Testis (tissue), 2 donors: ENCODE measurements around the gene GRIN3B.

ENCODE experiments used
- CTCF ChIP-seq, 3 experiments: fragments of 450-650 bp in 2 of 3; fragments of 200-600 bp in 1 of 3; sonication (generic) in 1 of 3; IDR thresholded peaks; one replicate each; pipeline ENCODE4 v1.5.1; 2016 to 2019; ENCODE audit warnings: antibody characterized with exemption in 3 of 3, mild to moderate bottlenecking in 2 of 3, moderate library complexity in 1 of 3
- POLR2A ChIP-seq: fragments of 450-650 bp; IDR thresholded peaks from one replicate; pipeline ENCODE4 v1.6.1; 2017; ENCODE audit warnings: antibody characterized with exemption, mild to moderate bottlenecking, moderate library complexity

- TF ChIP-seq POLR2A (no peak), CTCF (IDR thresholded peaks at IDR 0.05) (no peak)
Measured at GRCh38 chr19:1041272-1041834, 41.1 kb downstream of the GRIN3B start.
